ENCODE results near the gene ANK3.

GRCh38 chr10:60234551-60234950 is 155.1 kb downstream of the ANK3 start:
- no peak for TF ChIP-seq POLR2A (IDR thresholded peaks at IDR 0.05; ENCODE audit: extremely low read depth, insufficient read length)
- TF ChIP-seq CTCF (IDR thresholded peaks at IDR 0.05; ENCODE audit: low read depth, low read length): no peak
